Endothelial cell of umbilical vein (primary cell): Measurements from ENCODE around the gene COQ8B. TPM values are rescaled to one million over a fixed set of nuclear protein-coding genes. Genes with fewer than 3 reads are reported as not detected.

Source experiments
- BruUV-seq: library from RNA; stranded (reverse); fragments of 400-500 nt; replicated peaks from 2 replicates; lab custom pipeline; 2021; lab: Mats Ljungman, UMichigan
- CTCF ChIA-PET: fragments of 300-600, 350-600 bp; sonication (Branson Sonifier 250); formaldehyde crosslinking; loops from one replicate; lab custom pipeline; 2021; ENCODE audit warnings: antibody characterized with exemption, inconsistent platforms; lab: Charles Lee
- POLR2A ChIA-PET: fragments of 300-600, 350-600 bp; sonication (Branson Sonifier 250); formaldehyde crosslinking; loops from one replicate; lab custom pipeline; 2021; ENCODE audit warnings: antibody characterized with exemption, inconsistent platforms; lab: Charles Lee
- DNase-seq: peaks from one replicate; pipeline ENCODE4 v3.0.0-alpha.2; 2011; ENCODE audit warnings: low read depth, low spot score
- FAIRE-seq: peaks from 2 replicates; lab custom pipeline; 2011; peaks lifted over from hg19 to GRCh38; lab: Jason Lieb, UNC
- H2AFZ ChIP-seq: 2 replicates; pipeline ENCODE4 v1.6.0; 2012; ENCODE audit warnings: low read depth, low read length, control low read depth, inconsistent platforms
- H3K27ac ChIP-seq: 2 replicates; pipeline ENCODE4 v1.5.1; 2011; ENCODE audit warnings: low read depth, mild to moderate bottlenecking, control low read depth, low read length, moderate library complexity; ENCODE audit not compliant: insufficient read depth
- H3K27me3 ChIP-seq, 2 experiments: 2 replicates each; pipeline versions ENCODE4 v1.6.0 to v1.6.1; 2011; ENCODE audit warnings: low read length in 2 of 2, mixed read lengths in 1 of 2; ENCODE audit not compliant: control insufficient read depth in 2 of 2, insufficient read depth in 2 of 2
- H3K36me3 ChIP-seq, 2 experiments: 2 replicates in 1 of 2; 3 replicates in 1 of 2; pipeline ENCODE4 v1.5.1; 2011; ENCODE audit warnings: low read length in 2 of 2, mild to moderate bottlenecking in 1 of 2, moderate library complexity in 1 of 2; ENCODE audit not compliant: control insufficient read depth in 2 of 2, insufficient read depth in 2 of 2; ENCODE audit errors: extremely low read depth in 1 of 2
- H3K4me1 ChIP-seq: 3 replicates; pipeline ENCODE4 v1.5.1; 2011; ENCODE audit warnings: mild to moderate bottlenecking, low read length; ENCODE audit not compliant: control insufficient read depth, insufficient read depth; ENCODE audit errors: extremely low read depth
- H3K4me2 ChIP-seq: 2 replicates; pipeline ENCODE4 v1.6.1; 2011; ENCODE audit warnings: low read length, control low read depth, mixed read lengths; ENCODE audit not compliant: insufficient read depth
- H3K4me3 ChIP-seq, 3 experiments: fragments of 200-600 bp in 1 of 3; sonication (generic), shearing (Covaris generic) in 1 of 3; replicated peaks in 1 of 3; 2 replicates each; pipeline ENCODE4 v1.5.1; 2011 to 2016; ENCODE audit warnings: control low read depth in 3 of 3, low read length in 3 of 3, mild to moderate bottlenecking in 2 of 3, inconsistent platforms in 1 of 3, low read depth in 1 of 3, moderate library complexity in 1 of 3; ENCODE audit not compliant: insufficient read depth in 1 of 3
- H3K79me2 ChIP-seq: 2 replicates; pipeline ENCODE4 v1.6.0; 2012; ENCODE audit warnings: low read length, inconsistent platforms; ENCODE audit not compliant: control insufficient read depth, insufficient read depth
- H3K9ac ChIP-seq: replicated peaks from 2 replicates; pipeline ENCODE3; 2011; ENCODE audit warnings: low read length, control low read depth; ENCODE audit not compliant: insufficient read depth; ENCODE audit errors: extremely low read depth
- H3K9me1 ChIP-seq: replicated peaks from 3 replicates; pipeline ENCODE4 v1.6.0; 2011; ENCODE audit warnings: mild to moderate bottlenecking, low read length; ENCODE audit not compliant: control insufficient read depth, insufficient read depth; ENCODE audit errors: extremely low read depth
- H3K9me3 ChIP-seq: replicated peaks from 2 replicates; pipeline ENCODE4 v1.5.1; 2012; ENCODE audit warnings: low read length, inconsistent platforms; ENCODE audit not compliant: control insufficient read depth, insufficient read depth
- H4K20me1 ChIP-seq: replicated peaks from 2 replicates; pipeline ENCODE3; 2011; ENCODE audit warnings: mild to moderate bottlenecking, low read length; ENCODE audit not compliant: control insufficient read depth, insufficient read depth; ENCODE audit errors: extremely low read depth
- CTCF ChIP-seq, 2 donors: IDR thresholded peaks; 1 replicate in 1 of 2; 2 replicates in 1 of 2; pipeline ENCODE4 v1.5.1; 2011; ENCODE audit warnings: low read length in 2 of 2, mild to moderate bottlenecking in 2 of 2, moderate library complexity in 2 of 2, control low read depth in 1 of 2, inconsistent platforms in 1 of 2, low read depth in 1 of 2; ENCODE audit not compliant: insufficient read depth in 1 of 2; ENCODE audit errors: extremely low read depth in 1 of 2
- EZH2 ChIP-seq: IDR thresholded peaks from 2 replicates; pipeline ENCODE4 v1.6.1; 2012; ENCODE audit warnings: borderline replicate concordance, low read depth, mild to moderate bottlenecking, moderate library complexity, low read length, inconsistent platforms; ENCODE audit not compliant: severe bottlenecking
- FOS ChIP-seq: IDR thresholded peaks from 2 replicates; pipeline ENCODE4 v1.6.1; 2011; ENCODE audit warnings: mild to moderate bottlenecking, low read length, moderate library complexity, borderline replicate concordance; ENCODE audit not compliant: insufficient read depth
- JUN ChIP-seq: IDR thresholded peaks from 2 replicates; pipeline ENCODE4 v1.6.1; 2011; ENCODE audit warnings: borderline replicate concordance, low read depth; ENCODE audit not compliant: insufficient read length, insufficient read depth
- MYC ChIP-seq: IDR thresholded peaks from one replicate; pipeline ENCODE4 v1.6.1; 2011; ENCODE audit warnings: mild to moderate bottlenecking, low read depth, low read length
- POLR2A ChIP-seq: IDR thresholded peaks from 2 replicates; pipeline ENCODE4 v1.6.1; 2012; ENCODE audit warnings: low read depth, mild to moderate bottlenecking, control low read depth, low read length
- dilution Hi-C: fragments of 300-500 bp; cut with MboI; formaldehyde crosslinking; loops from one replicate; pipeline ENCODE4 v1.15.0; 2019; ENCODE audit warnings: low sequenced_read_pairs; ENCODE audit not compliant: extremely low pct_ligation_motif_present
- intact Hi-C: fragments of 100-400 bp; cut with micrococcal nuclease; formaldehyde crosslinking; loops from one replicate; pipeline ENCODE4 v1.10.0; 2022
- polyA plus RNA-seq, 4 experiments: library from polyadenylated mRNA; depleted of rRNA in 3 of 4; stranded (reverse) in 3 of 4; unstranded in 1 of 4; fragments of >200 nt; gene quantifications; 2 replicates each; pipeline versions ENCODE4 v1.2.1 to v1.2.3, GENCODE V29; 2011 to 2012; ENCODE audit warnings: missing spikeins in 1 of 4
- total RNA-seq: library from RNA; stranded (reverse); gene quantifications from 2 replicates; pipeline ENCODE4 v1.2.3, GENCODE V29; 2021

Gene COQ8B
- total and polyA plus RNA-seq, 2 donors (not counting 3 experiments of a cell fraction or from before 2014, with no cell fraction given): 16.2 to 19.2 TPM

GRCh38 chr19:40723661-40724254 lies 7.1 kb upstream of the COQ8B start:
- Histone ChIP-seq H3K4me3 (no peak overlapping the region), H3K4me2 (no peak overlapping the region), H3K27ac (no peak overlapping the region), H3K9ac (no peak overlapping the region), H4K20me1 (no peaks in the 10 kb centered on the region), H3K9me3 (no peaks in the 10 kb centered on the region), H3K36me3 (peaks cover 2 to 10% of the 10 kb centered on the region in 2 experiments), H3K79me2 (peaks cover 42% of the 10 kb centered on the region), H2AFZ (no peak overlapping the region), H3K4me1 (peaks cover 35% of the 10 kb centered on the region), H3K9me1 (no peaks in the 10 kb centered on the region), H3K27me3 (no peaks in the 10 kb centered on the region)
- no peak for FAIRE-seq
- dilution Hi-C loops: no loop called here
- no peak for TF ChIP-seq MYC
- TF ChIP-seq FOS: no peak
- no peak for TF ChIP-seq JUN
- no peak for TF ChIP-seq EZH2
- no peak for TF ChIP-seq POLR2A
- no peak for TF ChIP-seq CTCF (IDR thresholded peaks at IDR 0.05; ENCODE audit: extremely low read depth in 1 of 2, insufficient read depth in 1 of 2, low read depth in 1 of 2, low read length in 2 of 2)
- CTCF ChIA-PET: interaction anchor here (0.9 to 1.1 kb wide), 2 partner anchors 22 to 55 kb away, joined by 3 read pairs; partner anchors contain the start of gene RAB4B
- no peak for DNase-seq
- POLR2A ChIA-PET: no interaction called here
- BruUV-seq: no TSS peak
- intact Hi-C loops: no loop called here
